ENCODE results near the gene BCL6B. TPM values are rescaled to one million over a fixed set of nuclear protein-coding genes. Genes with fewer than 3 reads are reported as not detected.
A peak's percentile ranks its signal among the peaks of the same experiment; 100 is the strongest.

The BCL6B gene
- polyA plus RNA-seq, 1 experiment, result not detected

DNA sequence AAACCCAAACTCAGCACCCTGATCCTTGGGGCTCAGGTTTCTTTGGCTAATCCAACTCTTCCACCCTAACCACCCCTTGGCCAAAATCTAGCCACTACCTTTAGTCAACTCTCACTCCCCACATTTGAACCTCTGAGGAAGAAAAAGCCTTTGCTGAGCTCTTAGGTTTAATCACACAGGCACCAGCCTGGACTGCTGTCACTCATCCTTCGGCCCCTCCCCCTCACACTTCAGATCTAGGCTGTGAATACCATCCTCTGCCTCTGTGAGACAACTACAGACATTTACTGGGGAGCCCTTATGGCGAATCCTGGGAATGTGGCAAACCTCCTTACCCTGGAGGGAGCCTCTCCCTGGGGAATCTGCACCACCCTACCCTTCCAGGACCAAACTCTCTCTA, 15.7 kb upstream of the BCL6B start:
- TF ChIP-seq, protein P1, sequence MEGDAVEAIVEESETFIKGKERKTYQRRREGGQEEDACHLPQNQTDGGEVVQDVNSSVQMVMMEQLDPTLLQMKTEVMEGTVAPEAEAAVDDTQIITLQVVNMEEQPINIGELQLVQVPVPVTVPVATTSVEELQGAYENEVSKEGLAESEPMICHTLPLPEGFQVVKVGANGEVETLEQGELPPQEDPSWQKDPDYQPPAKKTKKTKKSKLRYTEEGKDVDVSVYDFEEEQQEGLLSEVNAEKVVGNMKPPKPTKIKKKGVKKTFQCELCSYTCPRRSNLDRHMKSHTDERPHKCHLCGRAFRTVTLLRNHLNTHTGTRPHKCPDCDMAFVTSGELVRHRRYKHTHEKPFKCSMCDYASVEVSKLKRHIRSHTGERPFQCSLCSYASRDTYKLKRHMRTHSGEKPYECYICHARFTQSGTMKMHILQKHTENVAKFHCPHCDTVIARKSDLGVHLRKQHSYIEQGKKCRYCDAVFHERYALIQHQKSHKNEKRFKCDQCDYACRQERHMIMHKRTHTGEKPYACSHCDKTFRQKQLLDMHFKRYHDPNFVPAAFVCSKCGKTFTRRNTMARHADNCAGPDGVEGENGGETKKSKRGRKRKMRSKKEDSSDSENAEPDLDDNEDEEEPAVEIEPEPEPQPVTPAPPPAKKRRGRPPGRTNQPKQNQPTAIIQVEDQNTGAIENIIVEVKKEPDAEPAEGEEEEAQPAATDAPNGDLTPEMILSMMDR (IDR thresholded peaks at IDR 0.05; ENCODE audit: low read depth, low read length), result no peak
- POLR2A ChIA-PET, result no interaction called here
- H3K27me3 ChIP-seq (ENCODE audit: control insufficient read depth, insufficient read depth, low read length), result no peaks in the 10 kb centered on the region
- peaks cover 2% of the 10 kb centered on the region; the same call in 1 of the 2 replicates for H3K9me3 ChIP-seq (ENCODE audit: control insufficient read depth, insufficient read depth, low read length)
- CTCF ChIA-PET, result interaction anchor here (2.3 to 7.8 kb wide), 3 partner anchors 14 to 97 kb away, joined by 17 to 218 read pairs (median 175); no protein-coding TSS in a partner anchor
- H3K27ac ChIP-seq (ENCODE audit: low read depth, low read length), result no peak overlapping the region
- DNase-seq (ENCODE audit: low read depth, low spot score), result no peak
- no peak overlapping the region for H3K4me3 ChIP-seq (ENCODE audit: low read depth, low read length)

DNA sequence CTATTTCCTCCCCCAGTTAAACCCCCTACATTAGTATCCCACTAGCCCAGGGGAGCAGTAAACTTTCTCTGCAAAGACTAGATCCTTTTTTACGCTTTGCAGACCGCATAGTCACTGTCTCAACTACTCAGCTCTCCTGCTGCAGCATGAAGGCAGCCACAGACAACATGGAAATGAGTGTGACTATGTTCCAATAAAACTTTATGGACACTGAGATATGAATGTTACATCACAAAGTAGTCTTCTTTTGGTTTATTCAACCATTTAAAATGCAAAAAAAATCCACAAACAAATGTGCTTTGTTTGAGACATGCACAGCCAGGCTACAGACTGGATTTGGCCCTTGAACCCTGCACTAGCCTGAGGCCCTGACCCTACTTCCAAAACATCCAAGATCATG, 12.3 kb upstream of the BCL6B start:
- Histone ChIP-seq H3K27ac (ENCODE audit: low read depth, low read length) (no peak overlapping the region), H3K9me3 (ENCODE audit: control insufficient read depth, insufficient read depth, low read length) (peaks cover 7% of the 10 kb centered on the region; the same call in 1 of the 2 replicates), H3K27me3 (ENCODE audit: control insufficient read depth, insufficient read depth, low read length) (no peaks in the 10 kb centered on the region), H3K4me3 (ENCODE audit: low read depth, low read length) (peak overlapping the region; percentile 97; the same call in 1 of the 2 replicates)
- DNase-seq (ENCODE audit: low read depth, low spot score), result no peak
- ChIA-PET POLR2A (no interaction called here), CTCF (interaction anchor here (2.6 to 3.8 kb wide), 3 partner anchors 11 to 100 kb away, joined by 17 to 25 read pairs (median 18); no protein-coding TSS in a partner anchor)
- TF ChIP-seq, protein P1 (IDR thresholded peaks at IDR 0.05; ENCODE audit: low read depth, low read length), result no peak

DNA sequence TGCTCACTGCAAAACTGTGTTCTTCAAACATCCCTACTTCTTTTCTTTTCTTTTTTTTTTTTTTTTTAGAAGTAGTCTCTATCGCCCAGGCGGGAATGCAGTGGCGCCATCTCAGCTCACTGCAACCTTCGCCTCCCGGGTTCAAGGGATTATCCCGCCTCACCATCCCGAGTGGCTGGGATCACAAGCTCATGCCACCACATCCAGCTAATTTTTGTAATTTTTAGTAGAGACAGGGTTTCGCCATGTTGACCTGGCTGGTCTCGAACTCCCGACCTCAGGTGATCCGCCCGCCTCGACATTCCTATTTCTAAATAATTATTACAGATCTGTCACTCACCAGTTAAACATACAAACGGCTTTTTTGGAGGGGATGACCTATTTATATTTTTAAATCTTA, 11.4 kb upstream of the BCL6B start:
- Histone ChIP-seq H3K27ac (ENCODE audit: low read depth, low read length) (no peak overlapping the region), H3K9me3 (ENCODE audit: control insufficient read depth, insufficient read depth, low read length) (peaks cover 7% of the 10 kb centered on the region; the same call in 1 of the 2 replicates), H3K27me3 (ENCODE audit: control insufficient read depth, insufficient read depth, low read length) (no peaks in the 10 kb centered on the region), H3K4me3 (ENCODE audit: low read depth, low read length) (peak overlapping the region; percentile 97)
- ChIA-PET POLR2A (no interaction called here), CTCF (interaction anchor here (2.6 to 3.8 kb wide), 3 partner anchors 10 to 100 kb away, joined by 17 to 25 read pairs (median 18); no protein-coding TSS in a partner anchor)
- DNase-seq (ENCODE audit: low read depth, low spot score), result no peak
- TF ChIP-seq, protein P1 (IDR thresholded peaks at IDR 0.05; ENCODE audit: low read depth, low read length), result no peak

DNA sequence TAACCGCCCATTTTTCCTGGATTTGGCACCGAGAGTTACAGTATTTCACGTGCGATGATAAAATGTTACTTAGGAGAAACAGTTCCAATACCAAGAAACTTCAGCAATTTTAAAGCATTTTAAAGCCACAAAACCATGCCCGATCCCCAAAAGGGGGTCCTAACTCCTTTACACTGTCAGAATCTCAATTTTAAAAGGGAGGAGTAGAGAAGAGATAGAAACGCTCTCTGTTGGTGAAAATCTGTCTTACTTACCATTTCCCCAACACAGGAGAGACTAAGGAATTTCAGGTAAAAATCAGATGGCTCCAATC, 11.0 kb upstream of the BCL6B start:
- TF ChIP-seq, protein P1 (IDR thresholded peaks at IDR 0.05; ENCODE audit: low read depth, low read length), result no peak
- DNase-seq (ENCODE audit: low read depth, low spot score), result no peak
- ChIA-PET CTCF (interaction anchor here (0.8 to 3.8 kb wide), 4 partner anchors 10 to 101 kb away, joined by 3 to 25 read pairs (median 12); no protein-coding TSS in a partner anchor), POLR2A (interaction anchor here (0.9 kb wide), 1 partner anchor 16 kb away, joined by 3 read pairs; the partner anchor contains the start of gene ALOX12)
- peak overlapping the region; percentile 99 for H3K27ac ChIP-seq (ENCODE audit: low read depth, low read length)
- peaks cover 7% of the 10 kb centered on the region; the same call in 1 of the 2 replicates for H3K9me3 ChIP-seq (ENCODE audit: control insufficient read depth, insufficient read depth, low read length)
- no peaks in the 10 kb centered on the region for H3K27me3 ChIP-seq (ENCODE audit: control insufficient read depth, insufficient read depth, low read length)
- peak overlapping the region; percentile 97 for H3K4me3 ChIP-seq (ENCODE audit: low read depth, low read length)

DNA sequence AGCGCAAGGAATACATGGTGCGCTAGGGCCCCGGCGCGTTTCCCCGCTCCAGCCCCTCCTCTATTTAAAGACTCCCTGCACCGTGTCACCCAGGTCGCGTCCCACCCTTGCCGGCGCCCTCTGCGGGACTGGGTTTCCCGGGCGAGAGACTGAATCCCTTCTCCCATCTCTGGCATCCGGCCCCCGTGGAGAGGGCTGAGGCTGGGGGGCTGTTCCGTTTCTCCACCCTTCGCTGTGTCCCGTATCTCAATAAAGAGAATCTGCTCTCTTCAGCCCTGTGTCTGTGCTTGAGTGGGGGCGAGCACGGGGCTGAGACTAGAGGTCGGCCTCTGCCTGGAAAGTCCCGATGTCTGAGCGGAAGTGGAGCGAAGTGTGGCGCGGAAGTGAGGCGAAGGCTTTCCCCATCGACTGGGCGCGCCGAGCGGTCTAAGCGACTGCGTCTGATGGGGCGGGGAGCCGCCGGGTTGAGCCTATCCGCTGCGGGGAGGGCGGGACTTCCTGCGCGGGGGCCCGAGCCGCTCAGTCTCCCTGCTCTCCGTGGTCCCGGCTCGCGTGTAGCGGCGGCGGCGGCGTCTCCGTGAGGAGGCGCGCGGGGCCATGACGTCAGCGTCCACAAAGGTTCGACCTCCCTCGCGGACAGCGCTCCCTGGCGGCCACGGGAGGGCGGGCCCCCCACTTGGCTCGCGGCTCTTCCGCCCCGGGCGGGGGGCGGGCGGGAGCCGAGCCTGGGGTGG, 8.4 kb upstream of the BCL6B start:
- TF ChIP-seq, protein P1 (IDR thresholded peaks at IDR 0.05; ENCODE audit: low read depth, low read length), result peak; percentile 56
- peak overlapping the region; percentile 99 for H3K27ac ChIP-seq (ENCODE audit: low read depth, low read length)
- peaks cover 4% of the 10 kb centered on the region; the same call in 1 of the 2 replicates for H3K9me3 ChIP-seq (ENCODE audit: control insufficient read depth, insufficient read depth, low read length)
- POLR2A ChIA-PET, result interaction anchor here (1.0 kb wide), 1 partner anchor 10 kb away, joined by 3 read pairs; no protein-coding TSS in a partner anchor
- no peaks in the 10 kb centered on the region for H3K27me3 ChIP-seq (ENCODE audit: control insufficient read depth, insufficient read depth, low read length)
- CTCF ChIA-PET, result interaction anchor here (0.5 to 1.3 kb wide), 6 partner anchors 10 to 1643 kb away, joined by 3 to 9 read pairs (median 4); no protein-coding TSS in a partner anchor
- H3K4me3 ChIP-seq (ENCODE audit: low read depth, low read length), result peak overlapping the region; percentile 97
- DNase-seq (ENCODE audit: low read depth, low spot score), result peak; percentile 93

Measured in AG04450 (cell line).